Activated naive CD8-positive, alpha-beta T cell treated with anti-CD3 and anti-CD28 coated beads for 36 hours (primary cell): ENCODE results near the gene KIAA0753. TPM values are rescaled to one million over a fixed set of nuclear protein-coding genes. Genes with fewer than 3 reads are reported as not detected.

Experiments used
- DNase-seq: peaks from one replicate; pipeline ENCODE4 v3.0.0; 2021
- H3K27ac Mint-ChIP-seq: one replicate; pipeline ENCODE4 v1.8.0; 2022; ENCODE audit warnings: mild to moderate bottlenecking, moderate library complexity, mixed read lengths
- H3K27me3 Mint-ChIP-seq: one replicate; pipeline ENCODE4 v1.8.0; 2022; ENCODE audit warnings: mild to moderate bottlenecking, mixed read lengths
- H3K36me3 Mint-ChIP-seq: one replicate; pipeline ENCODE4 v1.8.0; 2021; ENCODE audit warnings: mild to moderate bottlenecking, mixed read lengths
- H3K4me1 Mint-ChIP-seq: one replicate; pipeline ENCODE4 v1.8.0; 2021; ENCODE audit warnings: mixed read lengths
- H3K4me3 Mint-ChIP-seq: one replicate; pipeline ENCODE4 v1.8.0; 2022; ENCODE audit warnings: mild to moderate bottlenecking, moderate library complexity, mixed read lengths
- H3K9me3 Mint-ChIP-seq: one replicate; pipeline ENCODE4 v1.8.0; 2022; ENCODE audit warnings: mixed read lengths
- total RNA-seq, 2 experiments: library from RNA; stranded (reverse); gene quantifications; one replicate each; pipeline ENCODE4 v1.2.3, GENCODE V29; 2021

Gene KIAA0753
- total RNA-seq, 2 experiments from 2014 or later, result 14.8 to 15.8 TPM

GRCh38 chr17:6639014-6639585 lies 1.4 kb downstream of the KIAA0753 start:
- H3K4me1 Mint-ChIP-seq, result peaks cover 37% of the 10 kb centered on the region
- peaks cover 30% of the 10 kb centered on the region for H3K36me3 Mint-ChIP-seq
- no peaks in the 10 kb centered on the region for H3K9me3 Mint-ChIP-seq
- H3K27me3 Mint-ChIP-seq, result no peaks in the 10 kb centered on the region
- DNase-seq, result peak; percentile 17
- H3K27ac Mint-ChIP-seq, result peak overlapping the region; percentile 99
- H3K4me3 Mint-ChIP-seq, result peak overlapping the region; percentile 95

- no peak overlapping the region for H3K27ac Mint-ChIP-seq
- H3K4me3 Mint-ChIP-seq, result peak overlapping the region; percentile 95
- H3K27me3 Mint-ChIP-seq, result no peaks in the 10 kb centered on the region
- peaks cover 29% of the 10 kb centered on the region for H3K36me3 Mint-ChIP-seq
- H3K4me1 Mint-ChIP-seq, result peaks cover 33% of the 10 kb centered on the region
- H3K9me3 Mint-ChIP-seq, result no peaks in the 10 kb centered on the region
- peak; percentile 8 for DNase-seq
Observed at GRCh38 chr17:6638046-6638908, 2.2 kb downstream of the KIAA0753 start.

- no peak for DNase-seq
- Mint-ChIP-seq H3K27ac (no peak overlapping the region), H3K9me3 (no peaks in the 10 kb centered on the region), H3K27me3 (no peaks in the 10 kb centered on the region), H3K4me1 (peaks cover 25% of the 10 kb centered on the region), H3K36me3 (peaks cover 28% of the 10 kb centered on the region), H3K4me3 (no peak overlapping the region)
Observed at GRCh38 chr17:6637458-6637840, 3.1 kb downstream of the KIAA0753 start.

- no peak for DNase-seq
- H3K27ac Mint-ChIP-seq, result no peak overlapping the region
- peaks cover 27% of the 10 kb centered on the region for H3K36me3 Mint-ChIP-seq
- H3K4me3 Mint-ChIP-seq, result no peak overlapping the region
- H3K27me3 Mint-ChIP-seq, result no peaks in the 10 kb centered on the region
- H3K9me3 Mint-ChIP-seq, result no peaks in the 10 kb centered on the region
- peaks cover 21% of the 10 kb centered on the region for H3K4me1 Mint-ChIP-seq
Observed at GRCh38 chr17:6636616-6637457, 3.7 kb downstream of the KIAA0753 start.

GRCh38 chr17:6636105-6636504 lies 4.4 kb downstream of the KIAA0753 start:
- Mint-ChIP-seq H3K4me3 (no peak overlapping the region), H3K9me3 (no peaks in the 10 kb centered on the region), H3K27ac (no peak overlapping the region), H3K27me3 (no peaks in the 10 kb centered on the region), H3K36me3 (peaks cover 27% of the 10 kb centered on the region), H3K4me1 (peaks cover 23% of the 10 kb centered on the region)
- DNase-seq, result no peak

- H3K27me3 Mint-ChIP-seq, result no peaks in the 10 kb centered on the region
- H3K9me3 Mint-ChIP-seq, result no peaks in the 10 kb centered on the region
- H3K4me1 Mint-ChIP-seq, result peaks cover 13% of the 10 kb centered on the region
- peaks cover 28% of the 10 kb centered on the region for H3K36me3 Mint-ChIP-seq
- no peak for DNase-seq
- H3K4me3 Mint-ChIP-seq, result no peak overlapping the region
- H3K27ac Mint-ChIP-seq, result no peak overlapping the region
Observed at GRCh38 chr17:6633263-6633662, 7.2 kb downstream of the KIAA0753 start.

GRCh38 chr17:6632530-6632929 lies 8.0 kb downstream of the KIAA0753 start:
- DNase-seq, result no peak
- Mint-ChIP-seq H3K36me3 (peaks cover 28% of the 10 kb centered on the region), H3K27ac (no peak overlapping the region), H3K27me3 (no peaks in the 10 kb centered on the region), H3K4me1 (peaks cover 8% of the 10 kb centered on the region), H3K4me3 (no peak overlapping the region), H3K9me3 (no peaks in the 10 kb centered on the region)

- Mint-ChIP-seq H3K36me3 (peaks cover 30% of the 10 kb centered on the region), H3K4me1 (peaks cover 8% of the 10 kb centered on the region), H3K27ac (no peak overlapping the region), H3K27me3 (no peaks in the 10 kb centered on the region), H3K9me3 (no peaks in the 10 kb centered on the region), H3K4me3 (no peak overlapping the region)
- DNase-seq, result no peak
Observed at GRCh38 chr17:6630390-6630789, 10.1 kb downstream of the KIAA0753 start.

GRCh38 chr17:6627019-6627418 lies 13.5 kb downstream of the KIAA0753 start:
- Mint-ChIP-seq H3K9me3 (no peaks in the 10 kb centered on the region), H3K27ac (no peak overlapping the region), H3K4me3 (no peak overlapping the region), H3K4me1 (peaks cover 8% of the 10 kb centered on the region), H3K36me3 (peaks cover 17% of the 10 kb centered on the region), H3K27me3 (no peaks in the 10 kb centered on the region)
- DNase-seq, result no peak

GRCh38 chr17:6626616-6627015 lies 13.9 kb downstream of the KIAA0753 start:
- no peak for DNase-seq
- Mint-ChIP-seq H3K27me3 (no peaks in the 10 kb centered on the region), H3K4me1 (peaks cover 8% of the 10 kb centered on the region), H3K4me3 (no peak overlapping the region), H3K27ac (no peak overlapping the region), H3K36me3 (peaks cover 17% of the 10 kb centered on the region), H3K9me3 (no peaks in the 10 kb centered on the region)

GRCh38 chr17:6623941-6624340 lies 16.6 kb downstream of the KIAA0753 start:
- no peaks in the 10 kb centered on the region for H3K9me3 Mint-ChIP-seq
- peaks cover 11% of the 10 kb centered on the region for H3K36me3 Mint-ChIP-seq
- no peaks in the 10 kb centered on the region for H3K27me3 Mint-ChIP-seq

GRCh38 chr17:6611231-6611630 lies 29.3 kb downstream of the KIAA0753 start:
- H3K4me3 Mint-ChIP-seq, result no peak overlapping the region
- H3K4me1 Mint-ChIP-seq, result peaks cover 5% of the 10 kb centered on the region
- peaks cover 18% of the 10 kb centered on the region for H3K36me3 Mint-ChIP-seq

More at GRCh38 chr17:6623941-6624340, 16.6 kb downstream of the KIAA0753 start:
- no peak overlapping the region for H3K27ac Mint-ChIP-seq
- no peak overlapping the region for H3K4me3 Mint-ChIP-seq
- no peak for DNase-seq
- H3K4me1 Mint-ChIP-seq, result peaks cover 3% of the 10 kb centered on the region

GRCh38 chr17:6610011-6610410 lies 30.5 kb downstream of the KIAA0753 start:
- no peak overlapping the region for H3K4me3 Mint-ChIP-seq
- no peaks in the 10 kb centered on the region for H3K9me3 Mint-ChIP-seq
- no peak overlapping the region for H3K27ac Mint-ChIP-seq
- no peak for DNase-seq
- H3K4me1 Mint-ChIP-seq, result peaks cover 5% of the 10 kb centered on the region
- peaks cover 21% of the 10 kb centered on the region for H3K36me3 Mint-ChIP-seq
- H3K27me3 Mint-ChIP-seq, result no peaks in the 10 kb centered on the region

More at GRCh38 chr17:6611231-6611630, 29.3 kb downstream of the KIAA0753 start:
- no peaks in the 10 kb centered on the region for H3K9me3 Mint-ChIP-seq
- DNase-seq, result no peak
- no peak overlapping the region for H3K27ac Mint-ChIP-seq
- H3K27me3 Mint-ChIP-seq, result no peaks in the 10 kb centered on the region

GRCh38 chr17:6608321-6608720 lies 32.2 kb downstream of the KIAA0753 start:
- no peak for DNase-seq
- Mint-ChIP-seq H3K27ac (no peak overlapping the region), H3K36me3 (peaks cover 24% of the 10 kb centered on the region), H3K4me1 (peaks cover under 1% of the 10 kb centered on the region), H3K9me3 (no peaks in the 10 kb centered on the region), H3K4me3 (no peak overlapping the region), H3K27me3 (no peaks in the 10 kb centered on the region)

GRCh38 chr17:6605142-6605541 lies 35.4 kb downstream of the KIAA0753 start:
- H3K36me3 Mint-ChIP-seq, result peaks cover 17% of the 10 kb centered on the region
- no peak for DNase-seq
- no peaks in the 10 kb centered on the region for H3K9me3 Mint-ChIP-seq
- H3K27ac Mint-ChIP-seq, result no peak overlapping the region
- H3K4me3 Mint-ChIP-seq, result no peak overlapping the region
- H3K4me1 Mint-ChIP-seq, result peaks cover 5% of the 10 kb centered on the region
- no peaks in the 10 kb centered on the region for H3K27me3 Mint-ChIP-seq
